ENCODE measurements around the gene MTMR3. TPM values are rescaled to one million over a fixed set of nuclear protein-coding genes. Genes with fewer than 3 reads are reported as not detected.

The MTMR3 gene
- total RNA-seq, 4 donors from 2014 or later: 52.8 to 101 (median 69.1) TPM

- no peak overlapping the region for H3K27ac ChIP-seq
- H3K4me3 ChIP-seq (replicated peaks in 1 of 3): no peak overlapping the region
- intact Hi-C loops (cut with DNase I): no loop called here
- H3K36me3 ChIP-seq: no peaks in the 10 kb centered on the region
- WGBS, 2 donors: 61 to 70% methylated on average over 5 of the region's 5 CpGs
- H3K4me1 ChIP-seq: no peaks in the 10 kb centered on the region
- no peaks in the 10 kb centered on the region for H3K9me3 ChIP-seq
- no peak for TF ChIP-seq POLR2A (IDR thresholded peaks at IDR 0.05)
- no peak for TF ChIP-seq CTCF (IDR thresholded peaks at IDR 0.05)
- no peak for DNase-seq
- H3K27me3 ChIP-seq: no peaks in the 10 kb centered on the region
These were observed 11.3 kb upstream of the MTMR3 start for GRCh38 chr22:29871684-29872083.

- H3K36me3 ChIP-seq: no peaks in the 10 kb centered on the region
- intact Hi-C loops (cut with DNase I): no loop called here
- no peak overlapping the region for H3K4me3 ChIP-seq (replicated peaks in 1 of 3)
- TF ChIP-seq CTCF (IDR thresholded peaks at IDR 0.05) (no peak), POLR2A (IDR thresholded peaks at IDR 0.05) (no peak)
- 93 to 94% methylated on average over 3 of the region's 3 CpGs for WGBS, 2 donors
- H3K27me3 ChIP-seq: no peaks in the 10 kb centered on the region
- no peaks in the 10 kb centered on the region for H3K9me3 ChIP-seq
- H3K4me1 ChIP-seq: no peaks in the 10 kb centered on the region
- no peak overlapping the region for H3K27ac ChIP-seq
- DNase-seq: no peak
These were observed 10.7 kb upstream of the MTMR3 start for GRCh38 chr22:29872144-29872893.

- no peak for DNase-seq
- Histone ChIP-seq H3K27ac (no peak overlapping the region), H3K27me3 (no peaks in the 10 kb centered on the region), H3K4me1 (no peaks in the 10 kb centered on the region), H3K9me3 (no peaks in the 10 kb centered on the region), H3K36me3 (no peaks in the 10 kb centered on the region), H3K4me3 (replicated peaks in 1 of 3) (no peak overlapping the region)
- TF ChIP-seq CTCF (IDR thresholded peaks at IDR 0.05): no peak
- no peak for TF ChIP-seq POLR2A (IDR thresholded peaks at IDR 0.05)
- WGBS, 2 donors: 73 to 81% methylated on average over 5 of the region's 5 CpGs
- intact Hi-C loops (cut with DNase I): no loop called here
These were observed 10.0 kb upstream of the MTMR3 start for GRCh38 chr22:29872989-29873388.

GRCh38 chr22:29873943-29874342 lies 9.0 kb upstream of the MTMR3 start:
- TF ChIP-seq CTCF (IDR thresholded peaks at IDR 0.05) (no peak), POLR2A (IDR thresholded peaks at IDR 0.05) (no peak)
- WGBS, 2 donors: 84 to 92% methylated on average over 2 of the region's 2 CpGs
- Histone ChIP-seq H3K36me3 (no peaks in the 10 kb centered on the region), H3K27ac (no peak overlapping the region), H3K4me1 (no peaks in the 10 kb centered on the region), H3K27me3 (no peaks in the 10 kb centered on the region), H3K9me3 (no peaks in the 10 kb centered on the region), H3K4me3 (replicated peaks in 1 of 3) (no peak overlapping the region)
- no peak for DNase-seq
- intact Hi-C loops (cut with DNase I): no loop called here

GRCh38 chr22:29877620-29878019 lies 5.4 kb upstream of the MTMR3 start:
- no peaks in the 10 kb centered on the region for H3K9me3 ChIP-seq
- no peaks in the 10 kb centered on the region for H3K36me3 ChIP-seq
- H3K4me3 ChIP-seq (replicated peaks in 1 of 3): no peak overlapping the region
- H3K27ac ChIP-seq: no peak overlapping the region
- DNase-seq: no peak
- intact Hi-C loops (cut with DNase I): no loop called here
- H3K4me1 ChIP-seq: no peaks in the 10 kb centered on the region
- H3K27me3 ChIP-seq: no peaks in the 10 kb centered on the region
- TF ChIP-seq POLR2A (IDR thresholded peaks at IDR 0.05): no peak
- TF ChIP-seq CTCF (IDR thresholded peaks at IDR 0.05): no peak
- WGBS, 2 donors: 67 to 73% methylated on average over 2 of the region's 2 CpGs
